Neuron (in vitro differentiated cells): ENCODE measurements around the gene ASGR2.

Experiments used
- H2AFZ ChIP-seq: one replicate; pipeline ENCODE4 v1.6.1; 2013; ENCODE audit warnings: low read depth, mild to moderate bottlenecking, inconsistent platforms, low read length, moderate library complexity
- H3K27me3 ChIP-seq: one replicate; pipeline ENCODE4 v1.6.1; 2013; ENCODE audit warnings: low read length; ENCODE audit not compliant: insufficient read depth
- H3K36me3 ChIP-seq: one replicate; pipeline ENCODE4 v1.6.1; 2013; ENCODE audit warnings: low read length; ENCODE audit not compliant: insufficient read depth
- H3K4me1 ChIP-seq: one replicate; pipeline ENCODE4 v1.6.1; 2013; ENCODE audit warnings: low read length; ENCODE audit not compliant: insufficient read depth
- H3K4me3 ChIP-seq: 2 replicates; pipeline ENCODE4 v1.5.1; 2013; ENCODE audit warnings: mild to moderate bottlenecking, low read length, moderate library complexity
- H3K9me3 ChIP-seq: one replicate; pipeline ENCODE4 v1.6.1; 2013; ENCODE audit warnings: low read length

ASGR2 gene

DNA sequence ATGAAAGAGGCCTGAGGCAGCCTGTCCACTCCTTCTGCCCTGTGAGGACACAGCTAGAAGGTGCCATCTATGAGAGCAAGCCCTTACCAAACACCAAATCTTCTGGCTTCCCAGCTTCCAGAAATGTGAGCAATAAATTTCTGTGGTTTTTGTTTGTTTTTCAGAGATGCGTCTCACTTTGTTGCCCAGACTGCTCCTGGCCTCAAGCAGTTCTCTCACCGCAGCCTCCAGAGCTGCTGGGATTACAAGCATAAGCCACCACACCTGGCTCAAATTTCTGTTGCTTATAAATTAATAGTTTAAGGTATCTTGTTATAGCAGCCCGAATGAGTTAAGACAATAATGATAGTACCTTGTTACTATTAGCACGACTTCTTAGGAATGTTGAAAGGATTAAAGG is 58.2 kb downstream of the ASGR2 start:
- H3K4me3 ChIP-seq = no peak overlapping the region
- no peak overlapping the region for H2AFZ ChIP-seq
- H3K27me3 ChIP-seq = no peaks in the 10 kb centered on the region
- no peaks in the 10 kb centered on the region for H3K4me1 ChIP-seq
- no peaks in the 10 kb centered on the region for H3K36me3 ChIP-seq
- no peaks in the 10 kb centered on the region for H3K9me3 ChIP-seq
